HG02571 (cell line): ENCODE measurements around the gene TBRG4.
A peak's percentile ranks its signal among the peaks of the same experiment; 100 is the strongest.
"Not testable (repeated sequence)": the region's sequence is repeated elsewhere in the genome, so short reads cannot be mapped to it uniquely, and the experiment has no call there.

Experiments
- ATAC-seq: cut with Tn5 transposase; IDR thresholded peaks from one replicate; pipeline ENCODE4 v1.9.1; 2021; ENCODE audit warnings: mild to moderate bottlenecking, moderate library complexity; ENCODE audit not compliant: unreplicated experiment

TBRG4 gene

GRCh38 chr7:45111298-45112223 is at the start of gene TBRG4:
Gene TBRG4 (minus strand): TSS chr7:45111697. CDS start chr7:45109237, 2,460 bp downstream.
- peak; percentile 87 for ATAC-seq

GRCh38 chr7:45161138-45161537 is 49.6 kb upstream of the TBRG4 start:
- ATAC-seq: no peak

- no peak for ATAC-seq
These were observed 49.0 kb upstream of the TBRG4 start for GRCh38 chr7:45160417-45160881.

- no peak for ATAC-seq
These were observed 47.8 kb upstream of the TBRG4 start for GRCh38 chr7:45159296-45159695.

GRCh38 chr7:45158471-45158870 is 47.0 kb upstream of the TBRG4 start:
- no peak for ATAC-seq

GRCh38 chr7:45157653-45158401 is 46.3 kb upstream of the TBRG4 start, which contains the start of gene RAMP3:
Gene RAMP3 (plus strand): TSS chr7:45157791. CDS start chr7:45157829, 38 bp downstream.
- no peak for ATAC-seq

- ATAC-seq: no peak
These were observed 45.8 kb upstream of the TBRG4 start for GRCh38 chr7:45157286-45157652.

GRCh38 chr7:45156516-45157272 is 45.2 kb upstream of the TBRG4 start:
- ATAC-seq: no peak

GRCh38 chr7:45155941-45156340 is 44.4 kb upstream of the TBRG4 start:
- no peak for ATAC-seq

- ATAC-seq: no peak
These were observed 43.9 kb upstream of the TBRG4 start for GRCh38 chr7:45155357-45155900.

- ATAC-seq: not testable (repeated sequence)
These were observed 42.4 kb upstream of the TBRG4 start for GRCh38 chr7:45153861-45154260.

- ATAC-seq: no peak
These were observed 41.7 kb upstream of the TBRG4 start for GRCh38 chr7:45153233-45153632.

GRCh38 chr7:45151967-45152366 is 40.5 kb upstream of the TBRG4 start:
- ATAC-seq: no peak

- ATAC-seq: no peak
These were observed 39.7 kb upstream of the TBRG4 start for GRCh38 chr7:45151131-45151684.

GRCh38 chr7:45150199-45150598 is 38.7 kb upstream of the TBRG4 start:
- ATAC-seq: no peak

- no peak for ATAC-seq
These were observed 38.1 kb upstream of the TBRG4 start for GRCh38 chr7:45149606-45150005.

GRCh38 chr7:45148653-45148973 is 37.1 kb upstream of the TBRG4 start:
- no peak for ATAC-seq

GRCh38 chr7:45147858-45148652 is 36.6 kb upstream of the TBRG4 start:
- no peak for ATAC-seq

- ATAC-seq: no peak
These were observed 35.3 kb upstream of the TBRG4 start for GRCh38 chr7:45146531-45147379.
